ENCODE data around the gene GIPC1. TPM values are rescaled to one million over a fixed set of nuclear protein-coding genes. Genes with fewer than 3 reads are reported as not detected.
A peak's percentile ranks its signal among the peaks of the same experiment; 100 is the strongest.
"Not testable (repeated sequence)": the region's sequence is repeated elsewhere in the genome, so short reads cannot be mapped to it uniquely, and the experiment has no call there.

GIPC1 gene
- total and polyA plus RNA-seq, 2 donors (not counting 1 experiment from before 2014, with no cell fraction given): 57.3 to 129 TPM

DNA sequence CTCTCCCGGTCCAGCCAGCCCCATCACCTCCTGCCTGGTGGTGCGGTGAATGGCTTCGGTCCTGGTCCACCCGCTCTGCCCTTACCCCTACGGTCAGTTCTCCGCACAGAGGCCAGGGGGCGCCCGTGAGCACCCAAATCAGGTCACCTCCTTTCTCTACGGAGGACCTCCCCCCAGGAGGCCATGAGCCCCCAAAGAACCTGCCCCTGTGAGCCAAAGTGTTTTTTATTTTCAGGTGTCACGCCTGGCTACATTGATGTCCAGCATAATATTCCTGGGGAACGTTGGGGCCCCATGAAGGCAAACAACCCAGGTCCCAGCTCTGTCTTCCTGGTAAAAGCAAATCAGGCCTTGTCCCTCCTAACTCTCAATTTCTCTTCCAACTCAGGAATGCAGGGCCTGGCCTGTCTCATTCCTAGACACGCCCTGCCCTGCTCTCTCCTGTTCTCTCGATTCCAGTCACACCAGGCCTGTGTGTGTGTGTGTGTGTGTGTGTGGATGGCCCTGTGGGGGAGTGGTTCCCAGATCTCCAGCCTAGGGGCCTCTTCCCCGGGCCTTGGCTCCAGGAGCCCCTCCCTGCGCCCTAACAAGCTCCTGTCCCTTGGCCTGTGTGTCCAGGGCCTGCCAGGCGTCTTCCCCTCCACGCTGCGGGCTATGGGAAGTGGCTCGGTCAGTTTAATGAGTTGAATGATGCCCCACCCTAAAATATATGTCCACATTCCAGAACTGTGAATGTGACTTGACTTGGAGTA, 9.7 kb upstream of the GIPC1 start:
- DNase-seq (ENCODE audit: low read depth in 2 of 2): peak; percentile 58 to 84
- no peaks in the 10 kb centered on the region for H3K79me2 ChIP-seq (ENCODE audit: control insufficient read depth, insufficient read depth, low read length)
- H2AFZ ChIP-seq (ENCODE audit: low read length): peak overlapping the region; percentile 22
- H4K20me1 ChIP-seq (ENCODE audit: control insufficient read depth, extremely low read depth, insufficient read depth, low read length): no peaks in the 10 kb centered on the region
- H3K36me3 ChIP-seq (ENCODE audit: control insufficient read depth, insufficient read depth, low read length): no peaks in the 10 kb centered on the region
- peaks cover 25% of the 10 kb centered on the region for H3K4me1 ChIP-seq (ENCODE audit: control insufficient read depth, extremely low read depth, insufficient read depth, low read length)
- peak overlapping the region; percentile 54 for H3K4me2 ChIP-seq (ENCODE audit: extremely low read depth, insufficient read depth, low read length)
- H3K9me3 ChIP-seq (ENCODE audit: control insufficient read depth, insufficient read depth, low read depth, low read length): no peaks in the 10 kb centered on the region
- H3K27me3 ChIP-seq (ENCODE audit: control insufficient read depth, insufficient read depth, low read length): no peaks in the 10 kb centered on the region
- H3K4me3 ChIP-seq (replicated peaks in 1 of 4; ENCODE audit: control extremely low read depth in 1 of 4, insufficient read depth in 1 of 4, low read depth in 3 of 4, low read length in 4 of 4): no peak overlapping the region
- TF ChIP-seq, protein P1, sequence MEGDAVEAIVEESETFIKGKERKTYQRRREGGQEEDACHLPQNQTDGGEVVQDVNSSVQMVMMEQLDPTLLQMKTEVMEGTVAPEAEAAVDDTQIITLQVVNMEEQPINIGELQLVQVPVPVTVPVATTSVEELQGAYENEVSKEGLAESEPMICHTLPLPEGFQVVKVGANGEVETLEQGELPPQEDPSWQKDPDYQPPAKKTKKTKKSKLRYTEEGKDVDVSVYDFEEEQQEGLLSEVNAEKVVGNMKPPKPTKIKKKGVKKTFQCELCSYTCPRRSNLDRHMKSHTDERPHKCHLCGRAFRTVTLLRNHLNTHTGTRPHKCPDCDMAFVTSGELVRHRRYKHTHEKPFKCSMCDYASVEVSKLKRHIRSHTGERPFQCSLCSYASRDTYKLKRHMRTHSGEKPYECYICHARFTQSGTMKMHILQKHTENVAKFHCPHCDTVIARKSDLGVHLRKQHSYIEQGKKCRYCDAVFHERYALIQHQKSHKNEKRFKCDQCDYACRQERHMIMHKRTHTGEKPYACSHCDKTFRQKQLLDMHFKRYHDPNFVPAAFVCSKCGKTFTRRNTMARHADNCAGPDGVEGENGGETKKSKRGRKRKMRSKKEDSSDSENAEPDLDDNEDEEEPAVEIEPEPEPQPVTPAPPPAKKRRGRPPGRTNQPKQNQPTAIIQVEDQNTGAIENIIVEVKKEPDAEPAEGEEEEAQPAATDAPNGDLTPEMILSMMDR (conservative IDR thresholded peaks at IDR 0.05 in 1 of 2, IDR thresholded peaks at IDR 0.05 in 1 of 2; ENCODE audit: low read depth in 1 of 2, low read length in 2 of 2): peak; percentile 48 to 72
- no peak for TF ChIP-seq EZH2 (IDR thresholded peaks at IDR 0.05; ENCODE audit: low read length, missing control alignments)
- peak overlapping the region; percentile 45 for H3K9ac ChIP-seq (ENCODE audit: insufficient read depth, low read length)
- peak overlapping the region; percentile 90 for H3K27ac ChIP-seq (ENCODE audit: insufficient read depth, low read length)

DNA sequence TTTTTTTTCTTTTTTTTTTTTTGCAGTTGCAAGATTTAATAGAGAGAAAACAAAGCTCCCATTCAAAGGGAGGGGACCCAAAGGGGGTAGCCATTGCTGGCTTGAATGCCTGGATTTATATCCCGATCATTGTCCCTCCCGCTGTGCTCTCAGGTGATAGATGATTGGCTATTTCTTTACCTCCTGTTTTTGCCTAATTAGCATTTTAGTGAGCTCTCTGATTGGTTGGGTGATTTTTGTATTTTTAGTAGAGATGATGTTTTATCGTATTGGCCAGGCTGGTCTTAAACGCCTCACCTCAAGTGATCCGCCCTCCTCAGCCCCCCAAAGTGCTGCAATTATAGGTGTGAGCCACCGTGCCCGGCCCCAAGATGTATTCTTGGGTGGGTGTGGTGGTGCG, 8.6 kb upstream of the GIPC1 start:
- H3K27me3 ChIP-seq (ENCODE audit: control insufficient read depth, insufficient read depth, low read length); H3K27ac ChIP-seq (ENCODE audit: insufficient read depth, low read length); H2AFZ ChIP-seq (ENCODE audit: low read length); H3K4me3 ChIP-seq (replicated peaks in 1 of 4; ENCODE audit: control extremely low read depth in 1 of 4, insufficient read depth in 1 of 4, low read depth in 3 of 4, low read length in 4 of 4); H3K9me3 ChIP-seq (ENCODE audit: control insufficient read depth, insufficient read depth, low read depth, low read length); H3K79me2 ChIP-seq (ENCODE audit: control insufficient read depth, insufficient read depth, low read length); H3K36me3 ChIP-seq (ENCODE audit: control insufficient read depth, insufficient read depth, low read length); H4K20me1 ChIP-seq (ENCODE audit: control insufficient read depth, extremely low read depth, insufficient read depth, low read length); DNase-seq (ENCODE audit: low read depth in 2 of 2); H3K4me2 ChIP-seq (ENCODE audit: extremely low read depth, insufficient read depth, low read length); H3K9ac ChIP-seq (ENCODE audit: insufficient read depth, low read length): not testable (repeated sequence)
- peaks cover 21% of the 10 kb centered on the region for H3K4me1 ChIP-seq (ENCODE audit: control insufficient read depth, extremely low read depth, insufficient read depth, low read length)

DNA sequence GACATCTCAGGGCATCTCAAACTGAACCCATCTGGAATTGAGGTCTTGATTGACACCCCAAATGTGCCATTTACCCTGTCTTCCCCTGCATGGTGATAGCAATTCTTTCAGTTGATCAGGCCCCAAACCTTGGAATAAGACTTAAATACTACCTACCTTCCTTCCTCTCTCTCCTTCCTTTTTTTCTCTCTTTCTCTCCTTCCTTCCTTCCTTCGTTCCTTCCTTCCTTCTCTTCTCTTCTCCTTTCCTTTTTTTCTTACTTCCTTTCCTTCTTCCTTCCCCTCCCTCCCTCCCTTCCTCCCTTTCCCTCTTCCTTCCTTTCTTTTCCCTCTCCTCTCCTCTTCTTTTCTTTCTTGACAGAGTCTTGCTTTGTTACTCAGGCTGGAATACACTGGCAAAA, 7.4 kb upstream of the GIPC1 start:
- H3K4me2 ChIP-seq (ENCODE audit: extremely low read depth, insufficient read depth, low read length): no peak overlapping the region
- no peaks in the 10 kb centered on the region for H3K9me3 ChIP-seq (ENCODE audit: control insufficient read depth, insufficient read depth, low read depth, low read length)
- H3K79me2 ChIP-seq (ENCODE audit: control insufficient read depth, insufficient read depth, low read length): no peaks in the 10 kb centered on the region
- no peaks in the 10 kb centered on the region for H4K20me1 ChIP-seq (ENCODE audit: control insufficient read depth, extremely low read depth, insufficient read depth, low read length)
- TF ChIP-seq, protein P1 (conservative IDR thresholded peaks at IDR 0.05 in 1 of 2, IDR thresholded peaks at IDR 0.05 in 1 of 2; ENCODE audit: low read depth in 1 of 2, low read length in 2 of 2): no peak
- TF ChIP-seq EZH2 (IDR thresholded peaks at IDR 0.05; ENCODE audit: low read length, missing control alignments): no peak
- H3K27ac ChIP-seq (ENCODE audit: insufficient read depth, low read length): no peak overlapping the region
- DNase-seq (ENCODE audit: low read depth in 2 of 2): no peak
- no peak overlapping the region for H3K9ac ChIP-seq (ENCODE audit: insufficient read depth, low read length)
- H3K27me3 ChIP-seq (ENCODE audit: control insufficient read depth, insufficient read depth, low read length): no peaks in the 10 kb centered on the region
- peaks cover 17% of the 10 kb centered on the region for H3K4me1 ChIP-seq (ENCODE audit: control insufficient read depth, extremely low read depth, insufficient read depth, low read length)
- no peaks in the 10 kb centered on the region for H3K36me3 ChIP-seq (ENCODE audit: control insufficient read depth, insufficient read depth, low read length)
- no peak overlapping the region for H3K4me3 ChIP-seq (replicated peaks in 1 of 4; ENCODE audit: control extremely low read depth in 1 of 4, insufficient read depth in 1 of 4, low read depth in 3 of 4, low read length in 4 of 4)
- H2AFZ ChIP-seq (ENCODE audit: low read length): no peak overlapping the region
